HS-27A (cell line): ENCODE measurements around the gene PYGB.
"Not testable (repeated sequence)": the region's sequence is repeated elsewhere in the genome, so short reads cannot be mapped to it uniquely, and the experiment has no call there.

Experiments
- DNase-seq: peaks from one replicate; pipeline ENCODE4 v3.0.0-alpha.2; 2012; ENCODE audit warnings: low read depth, missing footprints

The PYGB gene

GRCh38 chr20:25230166-25230831, 17.6 kb upstream of the PYGB start:
- no peak for DNase-seq

- peak; percentile 93 for DNase-seq
These were observed 14.7 kb upstream of the PYGB start for GRCh38 chr20:25233016-25233772.

DNA sequence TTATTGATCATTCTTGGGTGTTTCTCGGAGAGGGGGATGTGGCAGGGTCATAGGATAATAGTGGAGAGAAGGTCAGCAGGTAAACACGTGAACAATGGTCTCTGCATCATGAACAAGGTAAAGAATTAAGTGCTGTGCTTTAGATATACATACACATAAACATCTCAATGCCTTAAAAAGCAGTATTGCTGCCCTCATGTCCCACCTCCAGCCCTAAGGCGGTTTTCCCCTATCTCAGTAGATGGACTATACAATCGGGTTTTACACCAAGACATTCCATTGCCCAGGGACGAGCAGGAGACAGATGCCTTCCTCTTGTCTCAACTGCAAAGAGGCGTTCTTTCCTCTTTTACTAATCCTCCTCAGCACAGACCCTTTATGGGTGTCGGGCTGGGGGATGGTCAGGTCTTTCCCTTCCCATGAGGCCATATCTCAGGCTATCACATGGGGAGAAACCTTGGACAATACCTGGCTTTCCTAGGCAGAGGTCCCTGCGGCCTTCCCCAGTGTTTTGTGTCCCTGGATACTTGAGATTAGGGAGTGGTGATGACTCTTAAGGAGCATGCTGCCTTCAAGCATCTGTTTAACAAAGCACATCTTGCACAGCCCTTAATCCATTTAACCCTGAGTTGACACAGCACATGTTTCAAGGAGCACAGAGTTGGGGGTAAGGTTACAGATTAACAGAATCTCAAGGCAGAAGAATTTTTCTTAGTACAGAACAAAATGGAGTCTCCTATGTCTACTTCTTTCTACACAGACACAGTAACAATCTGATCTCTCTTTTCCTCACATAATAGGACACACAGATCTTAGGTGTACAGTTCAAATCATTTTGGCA, 13.7 kb upstream of the PYGB start:
- DNase-seq: not testable (repeated sequence)

- DNase-seq: no peak
These were observed 11.2 kb upstream of the PYGB start for GRCh38 chr20:25236450-25237304.

DNA sequence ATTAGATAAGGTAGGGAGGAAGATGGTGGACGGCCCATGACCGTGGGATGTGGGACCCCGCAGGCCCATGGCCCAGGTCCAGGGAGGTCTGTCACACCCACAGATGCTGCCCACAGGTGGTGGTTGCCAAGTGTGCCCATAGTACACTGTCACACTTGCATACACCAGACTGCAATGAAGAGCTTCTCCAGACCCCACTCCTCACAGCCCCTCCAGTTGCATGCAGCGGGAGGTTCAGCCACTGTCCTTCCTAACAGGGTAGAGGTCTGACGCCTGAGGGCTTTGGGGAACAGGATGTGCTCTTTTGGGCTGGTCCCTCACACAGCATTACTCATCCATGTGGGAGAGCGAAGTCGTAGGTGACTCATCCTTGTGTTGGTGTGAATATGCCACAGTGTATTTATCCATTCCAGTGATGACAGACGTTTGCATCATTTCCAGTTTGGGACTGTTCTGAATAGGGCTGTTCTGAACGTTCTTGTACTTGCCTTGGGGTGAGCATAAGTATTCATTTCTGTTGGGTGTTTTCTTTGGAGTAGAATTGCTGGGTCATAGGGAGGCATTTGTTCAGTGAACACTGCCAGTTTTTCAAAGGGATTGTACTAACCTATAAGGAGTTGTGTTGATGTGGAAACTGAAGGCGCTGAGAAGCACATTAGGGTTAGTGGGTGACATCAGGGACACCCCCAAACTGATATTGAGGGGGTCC, 10.1 kb upstream of the PYGB start:
- peak; percentile 100 for DNase-seq

DNA sequence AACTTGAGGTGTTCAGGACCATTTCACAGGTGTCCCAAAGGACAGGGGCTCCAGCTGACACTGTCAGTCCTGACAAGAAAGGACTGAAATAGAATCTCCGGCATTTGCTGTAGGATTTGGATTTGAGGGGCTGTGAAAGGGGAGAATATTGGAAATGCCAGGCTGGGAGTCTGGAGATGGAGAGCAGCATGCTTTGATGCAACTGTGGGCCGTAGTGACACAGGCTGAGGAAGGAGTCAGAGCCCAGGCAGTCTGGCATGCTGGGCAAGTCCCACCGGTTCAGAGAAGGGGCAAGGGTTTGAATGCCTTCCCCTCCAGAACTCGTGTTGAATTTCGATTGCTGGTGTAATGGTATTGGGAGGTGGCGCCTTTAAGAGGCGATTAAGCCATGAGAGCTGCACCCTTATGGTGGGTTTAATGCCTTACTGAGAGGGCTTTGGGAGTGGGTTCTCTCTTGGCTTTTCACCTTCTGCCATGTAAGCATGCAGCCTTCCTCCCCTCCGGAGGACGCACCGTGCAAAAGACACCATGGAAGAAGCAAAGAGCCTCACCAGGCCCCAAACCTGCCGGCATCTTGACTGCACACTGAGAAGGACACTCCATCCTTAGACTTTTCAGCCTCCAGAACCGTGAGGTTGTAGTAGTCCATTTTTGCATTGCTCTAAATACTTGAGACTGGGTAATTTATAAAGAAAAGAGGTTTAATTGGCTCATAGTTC, 9.4 kb upstream of the PYGB start:
- DNase-seq: no peak

- no peak for DNase-seq
These were observed 8.2 kb upstream of the PYGB start for GRCh38 chr20:25239387-25240370.

DNA sequence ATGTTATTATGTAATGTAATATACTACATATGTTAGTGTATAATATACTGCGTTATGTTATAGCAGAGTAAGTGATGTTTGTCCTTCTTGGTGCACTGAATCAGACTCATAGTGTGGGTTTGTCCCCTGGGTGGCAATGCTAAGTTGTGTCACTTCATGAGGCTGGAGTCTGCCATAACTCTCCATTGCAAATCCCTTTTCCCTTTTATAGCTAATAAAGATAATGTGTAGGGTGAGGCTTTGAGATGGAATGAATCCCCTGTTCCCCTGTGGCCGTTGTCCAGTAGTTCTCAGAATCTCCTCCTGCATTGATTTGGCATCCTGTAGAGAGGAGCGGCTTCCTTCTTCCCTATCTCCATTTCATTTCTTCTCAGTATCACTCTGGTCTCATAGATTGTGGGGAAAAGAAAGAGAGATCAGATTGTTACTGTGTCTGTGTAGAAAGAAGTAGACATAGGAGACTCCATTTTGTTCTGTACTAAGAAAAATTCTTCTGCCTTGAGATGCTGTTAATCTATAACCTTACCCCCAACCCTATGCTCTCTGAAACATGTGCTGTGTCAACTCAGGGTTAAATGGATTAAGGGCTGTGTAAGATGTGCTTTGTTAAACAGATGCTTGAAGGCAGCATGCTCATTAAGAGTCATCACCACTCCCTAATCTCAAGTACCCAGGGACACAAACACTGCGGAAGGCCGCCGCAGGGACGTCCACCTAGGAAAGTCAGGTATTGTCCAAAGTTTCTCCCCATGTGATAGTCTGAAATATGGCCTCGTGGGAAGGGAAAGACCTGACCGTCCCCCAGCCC, 6.8 kb upstream of the PYGB start:
- DNase-seq: not testable (repeated sequence)

- not testable (repeated sequence) for DNase-seq
These were observed 6.3 kb upstream of the PYGB start for GRCh38 chr20:25241659-25241955.

DNA sequence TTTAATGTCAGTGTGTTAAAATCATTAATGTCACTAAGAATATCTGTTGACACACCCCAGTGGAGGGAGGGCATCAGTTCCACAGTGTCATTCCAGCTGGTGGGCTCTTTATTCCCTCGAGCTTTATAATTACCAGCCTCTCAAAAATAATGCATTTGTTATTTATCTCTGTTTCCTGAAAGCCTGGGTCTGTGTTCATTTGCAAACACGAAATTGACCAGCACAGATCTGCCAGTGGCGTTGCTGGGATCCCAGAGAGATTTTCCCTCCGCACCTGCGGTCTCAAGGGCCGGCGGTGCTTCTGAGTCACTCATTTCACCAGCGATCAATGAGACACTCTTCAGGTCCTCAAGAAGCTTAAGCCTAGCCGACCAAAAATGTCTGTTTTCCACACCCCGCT, 5.7 kb upstream of the PYGB start:
- DNase-seq: no peak

- DNase-seq: no peak
These were observed 4.4 kb upstream of the PYGB start for GRCh38 chr20:25243416-25243979.

- no peak for DNase-seq
These were observed 2.9 kb upstream of the PYGB start for GRCh38 chr20:25244976-25245375.

GRCh38 chr20:25245461-25245860, 2.4 kb upstream of the PYGB start:
- no peak for DNase-seq

DNA sequence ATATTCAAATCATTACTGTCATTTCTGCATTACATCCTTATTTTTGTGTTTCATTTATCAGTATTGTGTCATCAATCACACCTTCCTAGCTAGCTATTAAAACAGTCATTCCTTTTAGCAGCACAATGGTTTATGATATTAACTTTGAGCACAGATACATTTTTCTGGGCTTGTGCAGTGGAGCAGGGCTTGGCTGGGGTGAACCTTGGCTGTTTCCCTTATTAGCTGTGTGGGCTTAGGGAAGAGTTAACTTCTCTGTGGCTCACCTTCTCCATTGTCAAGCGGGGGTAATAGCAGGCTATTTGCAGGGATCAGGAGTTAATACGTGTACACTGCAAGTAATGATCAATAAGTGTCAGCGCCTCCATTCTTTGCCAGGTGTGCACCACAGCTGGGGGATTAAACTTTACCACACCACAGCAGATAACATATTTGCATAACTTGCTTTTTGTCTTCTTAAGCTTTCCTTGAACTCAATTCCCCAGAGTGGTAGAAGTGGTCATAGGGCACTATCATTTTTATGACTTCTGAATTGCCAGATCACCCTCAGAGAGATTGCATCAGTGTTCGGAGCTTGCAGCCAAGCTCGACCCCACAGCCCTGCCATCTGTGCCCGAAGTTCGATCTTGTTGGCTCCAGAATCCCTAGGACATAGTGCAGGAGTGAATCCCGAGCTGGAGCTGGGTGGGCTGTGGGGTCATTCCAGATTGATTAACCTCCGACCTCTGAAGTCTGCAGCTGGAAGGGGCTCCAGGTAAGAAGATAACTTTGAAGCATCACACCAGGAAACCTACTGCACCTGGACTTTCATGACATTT, 1.5 kb upstream of the PYGB start:
- DNase-seq: no peak

DNA sequence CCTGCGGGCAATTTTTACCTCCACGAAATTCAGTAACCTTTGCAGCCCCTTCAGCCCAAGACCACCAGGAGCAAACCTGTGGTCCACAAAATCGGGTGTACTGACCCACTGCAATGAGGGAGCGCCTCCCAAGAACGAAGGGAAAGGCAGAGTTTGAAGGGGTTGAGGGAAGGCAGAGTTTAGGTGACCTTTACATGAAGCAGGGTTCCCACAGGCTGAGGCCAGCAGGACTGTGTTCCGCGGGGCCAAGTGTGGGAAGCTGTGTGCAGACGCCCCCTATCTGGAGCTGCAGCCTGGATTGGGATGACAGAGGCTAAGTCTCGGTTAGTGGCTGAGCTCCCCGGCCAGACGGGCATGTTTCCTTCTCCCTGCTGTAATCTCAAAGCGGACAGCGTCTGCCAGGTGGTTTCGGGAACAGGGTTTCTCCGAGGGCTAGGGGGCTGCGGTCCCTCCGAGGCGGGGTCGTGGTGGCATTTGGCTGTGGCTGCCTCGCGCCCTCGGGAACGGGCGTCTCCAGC, 826 bp upstream of the PYGB start:
- no peak for DNase-seq

- no peak for DNase-seq
These were observed 348 bp upstream of the PYGB start for GRCh38 chr20:25247518-25247955.

DNA sequence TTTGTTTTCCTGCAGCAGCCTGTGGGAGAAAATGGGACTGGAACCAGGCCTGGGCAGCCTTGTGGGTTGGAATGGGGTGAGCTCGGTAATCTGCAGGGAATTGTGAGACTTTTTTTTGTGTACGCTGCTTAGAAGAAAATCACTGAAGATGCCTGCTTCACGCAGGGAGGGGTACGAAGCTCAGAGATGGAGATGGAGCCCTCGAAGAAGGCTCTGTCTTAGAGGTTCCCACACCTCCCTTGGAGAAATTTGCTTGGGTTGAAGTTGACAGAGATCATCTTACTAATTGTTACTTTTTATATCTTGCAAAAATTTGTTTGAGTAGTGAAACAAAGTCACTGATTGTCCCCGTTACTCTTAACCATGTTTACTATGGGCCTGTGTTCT, 894 bp downstream of the PYGB start:
- DNase-seq: no peak
